Measurements from ENCODE around the gene FOXP1. TPM values are rescaled to one million over a fixed set of nuclear protein-coding genes. Genes with fewer than 3 reads are reported as not detected.

FOXP1 gene
- total and polyA plus RNA-seq, 2 donors (not counting 1 experiment from before 2014, with no cell fraction given) = 70.3 to 101 TPM

GRCh38 chr3:71416876-71417275 lies 166.7 kb downstream of the FOXP1 start:
- Histone ChIP-seq H3K36me3 (ENCODE audit: control insufficient read depth, insufficient read depth, low read length) (no peaks in the 10 kb centered on the region), H2AFZ (ENCODE audit: low read length) (no peak overlapping the region), H4K20me1 (ENCODE audit: control insufficient read depth, extremely low read depth, insufficient read depth, low read length) (no peaks in the 10 kb centered on the region), H3K9ac (ENCODE audit: insufficient read depth, low read length) (no peak overlapping the region), H3K27me3 (ENCODE audit: control insufficient read depth, insufficient read depth, low read length) (no peaks in the 10 kb centered on the region), H3K4me2 (ENCODE audit: extremely low read depth, insufficient read depth, low read length) (no peak overlapping the region), H3K27ac (ENCODE audit: insufficient read depth, low read length) (no peak overlapping the region), H3K4me3 (replicated peaks in 1 of 4; ENCODE audit: control extremely low read depth in 1 of 4, insufficient read depth in 1 of 4, low read depth in 3 of 4, low read length in 4 of 4) (no peak overlapping the region), H3K9me3 (ENCODE audit: control insufficient read depth, insufficient read depth, low read depth, low read length) (no peaks in the 10 kb centered on the region), H3K79me2 (ENCODE audit: control insufficient read depth, insufficient read depth, low read length) (no peaks in the 10 kb centered on the region), H3K4me1 (ENCODE audit: control insufficient read depth, extremely low read depth, insufficient read depth, low read length) (no peaks in the 10 kb centered on the region)
- peak in 1 of 2 donors; percentile 19 for DNase-seq (ENCODE audit: low read depth in 2 of 2)
- TF ChIP-seq, protein P1, sequence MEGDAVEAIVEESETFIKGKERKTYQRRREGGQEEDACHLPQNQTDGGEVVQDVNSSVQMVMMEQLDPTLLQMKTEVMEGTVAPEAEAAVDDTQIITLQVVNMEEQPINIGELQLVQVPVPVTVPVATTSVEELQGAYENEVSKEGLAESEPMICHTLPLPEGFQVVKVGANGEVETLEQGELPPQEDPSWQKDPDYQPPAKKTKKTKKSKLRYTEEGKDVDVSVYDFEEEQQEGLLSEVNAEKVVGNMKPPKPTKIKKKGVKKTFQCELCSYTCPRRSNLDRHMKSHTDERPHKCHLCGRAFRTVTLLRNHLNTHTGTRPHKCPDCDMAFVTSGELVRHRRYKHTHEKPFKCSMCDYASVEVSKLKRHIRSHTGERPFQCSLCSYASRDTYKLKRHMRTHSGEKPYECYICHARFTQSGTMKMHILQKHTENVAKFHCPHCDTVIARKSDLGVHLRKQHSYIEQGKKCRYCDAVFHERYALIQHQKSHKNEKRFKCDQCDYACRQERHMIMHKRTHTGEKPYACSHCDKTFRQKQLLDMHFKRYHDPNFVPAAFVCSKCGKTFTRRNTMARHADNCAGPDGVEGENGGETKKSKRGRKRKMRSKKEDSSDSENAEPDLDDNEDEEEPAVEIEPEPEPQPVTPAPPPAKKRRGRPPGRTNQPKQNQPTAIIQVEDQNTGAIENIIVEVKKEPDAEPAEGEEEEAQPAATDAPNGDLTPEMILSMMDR (conservative IDR thresholded peaks at IDR 0.05 in 1 of 2, IDR thresholded peaks at IDR 0.05 in 1 of 2; ENCODE audit: low read depth in 1 of 2, low read length in 2 of 2) = no peak
- no peak for TF ChIP-seq EZH2 (IDR thresholded peaks at IDR 0.05; ENCODE audit: low read length, missing control alignments)

DNA sequence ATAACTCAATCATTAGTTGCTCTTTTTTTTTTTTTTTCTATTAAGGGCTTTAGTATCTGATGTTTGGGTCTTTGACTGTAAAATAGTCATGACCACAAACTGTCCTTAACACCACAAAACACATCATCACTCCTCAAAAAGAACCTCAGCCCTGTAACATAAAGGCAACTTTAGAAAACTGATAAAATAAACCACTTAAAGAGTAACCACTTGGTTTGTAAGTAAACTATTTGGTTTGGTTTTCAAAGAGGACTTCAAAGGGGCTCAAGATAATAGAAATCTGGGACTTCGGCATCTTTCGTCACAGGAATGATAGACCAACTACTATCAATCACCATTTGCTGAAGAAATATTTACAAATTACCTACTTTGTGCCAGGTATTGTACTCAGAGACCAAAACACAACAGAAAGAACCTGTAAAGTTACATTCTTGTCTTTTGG lies 167.8 kb downstream of the FOXP1 start:
- H3K4me2 ChIP-seq (ENCODE audit: extremely low read depth, insufficient read depth, low read length) = no peak overlapping the region
- no peak overlapping the region for H2AFZ ChIP-seq (ENCODE audit: low read length)
- no peak overlapping the region for H3K27ac ChIP-seq (ENCODE audit: insufficient read depth, low read length)
- DNase-seq (ENCODE audit: low read depth in 2 of 2) = peak in 1 of 2 donors; percentile 60
- no peak overlapping the region for H3K4me3 ChIP-seq (replicated peaks in 1 of 4; ENCODE audit: control extremely low read depth in 1 of 4, insufficient read depth in 1 of 4, low read depth in 3 of 4, low read length in 4 of 4)
- no peaks in the 10 kb centered on the region for H3K36me3 ChIP-seq (ENCODE audit: control insufficient read depth, insufficient read depth, low read length)
- H3K27me3 ChIP-seq (ENCODE audit: control insufficient read depth, insufficient read depth, low read length) = no peaks in the 10 kb centered on the region
- H3K79me2 ChIP-seq (ENCODE audit: control insufficient read depth, insufficient read depth, low read length) = no peaks in the 10 kb centered on the region
- no peaks in the 10 kb centered on the region for H3K9me3 ChIP-seq (ENCODE audit: control insufficient read depth, insufficient read depth, low read depth, low read length)
- TF ChIP-seq EZH2 (IDR thresholded peaks at IDR 0.05; ENCODE audit: low read length, missing control alignments) = no peak
- TF ChIP-seq, protein P1 (conservative IDR thresholded peaks at IDR 0.05 in 1 of 2, IDR thresholded peaks at IDR 0.05 in 1 of 2; ENCODE audit: low read depth in 1 of 2, low read length in 2 of 2) = no peak
- H3K4me1 ChIP-seq (ENCODE audit: control insufficient read depth, extremely low read depth, insufficient read depth, low read length) = no peaks in the 10 kb centered on the region
- no peak overlapping the region for H3K9ac ChIP-seq (ENCODE audit: insufficient read depth, low read length)
- no peaks in the 10 kb centered on the region for H4K20me1 ChIP-seq (ENCODE audit: control insufficient read depth, extremely low read depth, insufficient read depth, low read length)

- Histone ChIP-seq H3K4me1 (ENCODE audit: control insufficient read depth, extremely low read depth, insufficient read depth, low read length) (no peaks in the 10 kb centered on the region), H3K4me3 (replicated peaks in 1 of 4; ENCODE audit: control extremely low read depth in 1 of 4, insufficient read depth in 1 of 4, low read depth in 3 of 4, low read length in 4 of 4) (no peak overlapping the region), H2AFZ (ENCODE audit: low read length) (no peak overlapping the region), H4K20me1 (ENCODE audit: control insufficient read depth, extremely low read depth, insufficient read depth, low read length) (no peaks in the 10 kb centered on the region), H3K9ac (ENCODE audit: insufficient read depth, low read length) (no peak overlapping the region), H3K4me2 (ENCODE audit: extremely low read depth, insufficient read depth, low read length) (no peak overlapping the region), H3K27ac (ENCODE audit: insufficient read depth, low read length) (no peak overlapping the region), H3K79me2 (ENCODE audit: control insufficient read depth, insufficient read depth, low read length) (no peaks in the 10 kb centered on the region), H3K36me3 (ENCODE audit: control insufficient read depth, insufficient read depth, low read length) (no peaks in the 10 kb centered on the region), H3K27me3 (ENCODE audit: control insufficient read depth, insufficient read depth, low read length) (no peaks in the 10 kb centered on the region), H3K9me3 (ENCODE audit: control insufficient read depth, insufficient read depth, low read depth, low read length) (no peaks in the 10 kb centered on the region)
- DNase-seq (ENCODE audit: low read depth in 2 of 2) = no peak
- no peak for TF ChIP-seq EZH2 (IDR thresholded peaks at IDR 0.05; ENCODE audit: low read length, missing control alignments)
- TF ChIP-seq, protein P1 (conservative IDR thresholded peaks at IDR 0.05 in 1 of 2, IDR thresholded peaks at IDR 0.05 in 1 of 2; ENCODE audit: low read depth in 1 of 2, low read length in 2 of 2) = no peak
Measured at GRCh38 chr3:71414189-71414927, 169.2 kb downstream of the FOXP1 start.

Measured in fibroblast of lung (primary cell).